GM21360 (cell line): Measurements from ENCODE around the gene TEPSIN.

Experiments used
- ATAC-seq: cut with Tn5 transposase; IDR thresholded peaks from one replicate; pipeline ENCODE4 v1.9.1; 2021; ENCODE audit warnings: mild to moderate bottlenecking, moderate library complexity; ENCODE audit not compliant: unreplicated experiment

The TEPSIN gene

GRCh38 chr17:81251094-81251708 is 12.3 kb upstream of the TEPSIN start:
- ATAC-seq: no peak

GRCh38 chr17:81250286-81251093 is 11.6 kb upstream of the TEPSIN start:
- ATAC-seq: no peak

GRCh38 chr17:81249223-81250040 is 10.6 kb upstream of the TEPSIN start:
- ATAC-seq: no peak

GRCh38 chr17:81248649-81249048 is 9.8 kb upstream of the TEPSIN start:
- no peak for ATAC-seq

GRCh38 chr17:81247339-81247990 is 8.6 kb upstream of the TEPSIN start:
- no peak for ATAC-seq

GRCh38 chr17:81246679-81247338 is 8.0 kb upstream of the TEPSIN start:
- ATAC-seq: no peak

- ATAC-seq: no peak
Observed at GRCh38 chr17:81246343-81246670, 7.5 kb upstream of the TEPSIN start.

GRCh38 chr17:81245665-81246342 is 6.9 kb upstream of the TEPSIN start:
- ATAC-seq: no peak

GRCh38 chr17:81245024-81245664 is 6.3 kb upstream of the TEPSIN start:
- no peak for ATAC-seq

- ATAC-seq: no peak
Observed at GRCh38 chr17:81244358-81245023, 5.6 kb upstream of the TEPSIN start.

- no peak for ATAC-seq
Observed at GRCh38 chr17:81243333-81243664, 4.4 kb upstream of the TEPSIN start.

- no peak for ATAC-seq
Observed at GRCh38 chr17:81242421-81243332, 3.8 kb upstream of the TEPSIN start.

- no peak for ATAC-seq
Observed at GRCh38 chr17:81241648-81242420, 3.0 kb upstream of the TEPSIN start.

- ATAC-seq: no peak
Observed at GRCh38 chr17:81241203-81241602, 2.3 kb upstream of the TEPSIN start.

GRCh38 chr17:81240761-81241160 is 1.9 kb upstream of the TEPSIN start:
- no peak for ATAC-seq

GRCh38 chr17:81239714-81240555 is 1.1 kb upstream of the TEPSIN start:
- ATAC-seq: no peak

GRCh38 chr17:81238490-81238814 is 403 bp downstream of the TEPSIN start:
- no peak for ATAC-seq
